Measurements from ENCODE around the gene VDAC2. TPM values are rescaled to one million over a fixed set of nuclear protein-coding genes. Genes with fewer than 3 reads are reported as not detected.
A peak's percentile ranks its signal among the peaks of the same experiment; 100 is the strongest.

Gene VDAC2
- total RNA-seq, 2 donors from 2014 or later: 112 to 121 TPM

DNA sequence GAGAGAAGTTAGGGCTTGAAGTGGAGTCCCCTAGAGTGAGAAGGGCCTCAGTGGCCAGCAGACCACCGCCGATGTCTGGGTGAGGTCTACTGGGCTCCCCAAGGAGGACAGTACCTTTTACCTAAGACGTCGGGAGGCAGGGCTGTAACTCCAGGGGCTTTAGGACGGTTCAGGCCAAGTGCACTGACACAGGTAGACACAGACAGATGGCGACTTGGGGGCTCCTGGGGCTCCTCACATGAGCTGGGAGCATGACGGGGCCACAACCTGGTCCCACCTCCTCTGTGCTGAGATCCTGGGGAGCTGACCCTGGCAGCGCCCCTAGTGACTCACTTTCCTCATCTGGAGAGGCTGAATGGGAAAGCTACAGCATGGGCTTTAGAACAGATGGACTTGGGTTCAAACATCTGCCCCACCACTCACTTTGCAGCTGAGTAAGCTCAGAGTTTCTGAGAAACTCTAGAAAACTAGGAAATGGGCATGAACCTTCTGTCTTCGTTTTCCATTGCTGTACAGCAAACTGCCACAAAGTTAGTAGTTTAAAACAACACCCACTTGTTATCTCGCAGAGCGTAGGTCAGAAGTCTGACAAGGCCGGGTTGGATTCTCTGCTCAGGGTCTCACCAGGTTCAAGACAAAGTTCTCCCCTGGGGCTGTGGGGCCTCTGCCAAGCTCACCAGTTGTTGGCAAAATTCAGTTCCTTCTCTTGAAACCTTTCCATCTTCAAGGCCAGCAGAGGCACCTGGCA, 29.9 kb downstream of the VDAC2 start:
- H3K36me3 ChIP-seq: no peaks in the 10 kb centered on the region
- H3K4me1 ChIP-seq (replicated peaks): peaks cover 3% of the 10 kb centered on the region
- no peak overlapping the region for H3K4me3 ChIP-seq
- DNase-seq (ENCODE audit: low spot score): no peak
- intact Hi-C loops (cut with DNase I): no loop called here
- no peaks in the 10 kb centered on the region for H3K27me3 ChIP-seq (replicated peaks; ENCODE audit: insufficient read depth)
- WGBS: 90% methylated on average over 12 of the region's 12 CpGs
- H3K27ac ChIP-seq: no peak overlapping the region
- TF ChIP-seq POLR2AphosphoS5 (IDR thresholded peaks at IDR 0.05): no peak
- no peak for TF ChIP-seq POLR2A (IDR thresholded peaks at IDR 0.05)
- no peak for TF ChIP-seq CTCF (IDR thresholded peaks at IDR 0.05)
- H3K9me3 ChIP-seq: no peaks in the 10 kb centered on the region

DNA sequence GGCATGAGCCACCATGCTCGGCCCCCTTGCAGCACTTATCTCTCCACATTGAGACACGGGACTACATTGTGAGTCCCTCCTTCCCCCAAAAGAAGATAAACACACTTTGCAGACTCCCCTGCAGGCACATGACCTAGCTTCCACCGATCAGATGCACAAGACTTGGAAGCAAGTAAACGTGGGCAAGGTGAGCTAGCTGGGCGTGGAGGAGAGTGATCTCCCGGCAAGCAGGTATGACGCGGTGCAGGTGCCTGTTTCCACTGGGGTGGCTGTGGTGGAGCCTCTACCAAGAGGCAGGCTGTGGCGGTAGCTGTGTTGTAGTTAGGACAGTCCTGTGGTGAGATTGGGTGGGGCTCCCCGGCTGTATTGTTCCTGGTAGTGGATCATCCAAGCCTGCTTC, 32.8 kb downstream of the VDAC2 start:
- no peaks in the 10 kb centered on the region for H3K9me3 ChIP-seq
- TF ChIP-seq POLR2AphosphoS5 (IDR thresholded peaks at IDR 0.05) (no peak), CTCF (IDR thresholded peaks at IDR 0.05) (no peak)
- no peak overlapping the region for H3K4me3 ChIP-seq
- H3K27ac ChIP-seq: no peak overlapping the region
- WGBS: 80% methylated on average over 10 of the region's 10 CpGs
- no peaks in the 10 kb centered on the region for H3K36me3 ChIP-seq
- H3K27me3 ChIP-seq (replicated peaks; ENCODE audit: insufficient read depth): no peaks in the 10 kb centered on the region
- H3K4me1 ChIP-seq (replicated peaks): peaks cover 6% of the 10 kb centered on the region
- intact Hi-C loops (cut with DNase I): no loop called here
- no peak for DNase-seq (ENCODE audit: low spot score)

- H3K36me3 ChIP-seq: no peaks in the 10 kb centered on the region
- DNase-seq (ENCODE audit: low spot score): peak; percentile 60
- intact Hi-C loops (cut with DNase I): no loop called here
- H3K4me1 ChIP-seq (replicated peaks): peaks cover 6% of the 10 kb centered on the region
- TF ChIP-seq POLR2AphosphoS5 (IDR thresholded peaks at IDR 0.05) (peak; percentile 73), POLR2A (IDR thresholded peaks at IDR 0.05) (no peak)
- 73% methylated on average over 8 of the region's 8 CpGs for WGBS
- H3K27me3 ChIP-seq (replicated peaks; ENCODE audit: insufficient read depth): no peaks in the 10 kb centered on the region
- H3K27ac ChIP-seq: peak overlapping the region; percentile 69 to 77
- no peak overlapping the region for H3K4me3 ChIP-seq
- H3K9me3 ChIP-seq: no peaks in the 10 kb centered on the region
Measured at GRCh38 chr10:75244487-75245353, 34.1 kb downstream of the VDAC2 start.

DNA sequence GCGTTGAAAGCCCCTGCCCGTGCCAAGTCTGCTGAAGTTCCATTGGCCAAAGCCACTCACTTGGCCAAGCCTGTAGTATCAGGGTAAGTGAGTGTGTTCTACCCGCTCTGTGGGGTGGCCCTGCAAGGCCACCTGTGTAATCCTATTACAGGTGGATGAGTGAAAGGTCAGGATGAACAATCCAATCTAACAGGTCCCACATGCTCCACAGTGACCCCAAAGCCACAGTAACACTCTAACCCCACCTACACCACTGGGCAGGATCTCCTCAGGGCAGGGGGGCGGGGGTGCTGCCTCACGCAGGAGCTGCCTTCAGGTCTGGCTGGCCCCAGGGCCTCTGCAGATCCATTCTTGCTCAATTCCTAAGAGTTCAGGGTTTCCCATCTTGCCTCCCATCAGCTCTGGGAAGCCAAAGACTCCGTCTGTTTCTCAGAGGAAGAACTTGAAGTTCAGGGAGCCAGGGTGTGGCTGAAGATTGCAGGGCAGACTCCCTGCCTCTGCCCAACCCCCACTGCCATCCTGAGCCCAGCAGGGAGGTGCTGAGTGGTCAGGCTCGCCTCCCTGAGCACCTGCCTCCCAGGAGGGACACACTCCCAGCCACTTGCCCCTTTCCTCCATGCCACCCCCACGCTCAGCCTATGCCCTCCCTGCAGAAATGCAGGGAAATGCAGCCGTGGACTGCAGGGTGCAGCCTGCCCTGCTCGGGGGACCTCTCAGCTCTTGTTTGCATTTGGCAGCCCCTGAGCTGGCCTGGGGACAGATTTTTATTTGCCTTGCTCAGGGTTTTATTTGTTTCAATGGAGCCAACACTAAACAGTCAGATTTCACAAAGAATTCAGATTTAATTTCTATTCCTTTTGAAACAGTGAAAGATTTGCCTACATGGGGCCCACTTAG, 35.0 kb downstream of the VDAC2 start:
- intact Hi-C loops (cut with DNase I): no loop called here
- Histone ChIP-seq H3K9me3 (no peaks in the 10 kb centered on the region), H3K27me3 (replicated peaks; ENCODE audit: insufficient read depth) (no peaks in the 10 kb centered on the region), H3K36me3 (no peaks in the 10 kb centered on the region), H3K27ac (peak overlapping the region; percentile 69 to 77), H3K4me1 (replicated peaks) (peaks cover 6% of the 10 kb centered on the region), H3K4me3 (no peak overlapping the region)
- WGBS: 60% methylated on average over 10 of the region's 10 CpGs
- DNase-seq (ENCODE audit: low spot score): peak; percentile 67
- peak; percentile 33 for TF ChIP-seq POLR2AphosphoS5 (IDR thresholded peaks at IDR 0.05)
- TF ChIP-seq POLR2A (IDR thresholded peaks at IDR 0.05): no peak
- no peak for TF ChIP-seq CTCF (IDR thresholded peaks at IDR 0.05)

DNA sequence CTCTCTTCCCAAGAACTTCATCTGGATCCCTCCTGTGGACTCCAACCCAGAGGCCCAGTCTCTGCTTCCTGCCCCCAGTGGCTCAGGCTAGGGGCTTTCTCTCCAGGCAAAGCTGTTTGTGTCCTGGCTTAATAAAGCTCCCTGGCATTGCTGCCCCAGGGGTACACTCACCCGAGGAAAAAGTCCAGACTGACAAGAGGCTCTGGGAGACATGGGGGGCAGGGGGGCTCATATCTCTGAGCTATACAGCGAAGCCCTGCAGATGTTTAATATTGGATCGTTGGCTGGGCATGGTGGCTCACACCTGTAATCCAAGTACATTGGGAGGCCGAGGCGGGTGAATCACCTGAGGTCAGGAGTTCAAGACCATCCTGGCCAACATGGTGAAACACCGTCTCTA, 35.9 kb downstream of the VDAC2 start:
- intact Hi-C loops (cut with DNase I): no loop called here
- no peaks in the 10 kb centered on the region for H3K27me3 ChIP-seq (replicated peaks; ENCODE audit: insufficient read depth)
- TF ChIP-seq POLR2AphosphoS5 (IDR thresholded peaks at IDR 0.05) (no peak), POLR2A (IDR thresholded peaks at IDR 0.05) (no peak), CTCF (IDR thresholded peaks at IDR 0.05) (no peak)
- H3K9me3 ChIP-seq: no peaks in the 10 kb centered on the region
- H3K4me1 ChIP-seq (replicated peaks): peaks cover 6% of the 10 kb centered on the region
- peak overlapping the region in 1 of 2 donors; percentile 77 for H3K27ac ChIP-seq
- no peak overlapping the region for H3K4me3 ChIP-seq
- no peak for DNase-seq (ENCODE audit: low spot score)
- H3K36me3 ChIP-seq: no peaks in the 10 kb centered on the region
- WGBS: 76% methylated on average over 6 of the region's 6 CpGs
